Immature natural killer cell (primary cell): Measurements from ENCODE around the gene CGREF1. TPM values are rescaled to one million over a fixed set of nuclear protein-coding genes. Genes with fewer than 3 reads are reported as not detected.
"Not testable (repeated sequence)": the region's sequence is repeated elsewhere in the genome, so short reads cannot be mapped to it uniquely, and the experiment has no call there.

Experiments
- DNase-seq, 3 donors: peaks; one replicate each; pipeline ENCODE4 v3.0.0; 2022; ENCODE audit warnings: mixed read lengths in 1 of 3
- H3K27ac Mint-ChIP-seq, 6 donors: one replicate each; pipeline ENCODE4 v1.8.0; 2020; ENCODE audit warnings: mixed read lengths in 6 of 6, mild to moderate bottlenecking in 5 of 6, inconsistent platforms in 4 of 6, moderate library complexity in 3 of 6
- H3K27me3 Mint-ChIP-seq, 3 donors: one replicate each; pipeline ENCODE4 v1.8.0; 2020 to 2021; ENCODE audit warnings: low read depth in 3 of 3, mild to moderate bottlenecking in 3 of 3, mixed read lengths in 3 of 3, moderate library complexity in 3 of 3, inconsistent platforms in 1 of 3
- H3K36me3 Mint-ChIP-seq, 3 donors: one replicate each; pipeline ENCODE4 v1.8.0; 2020; ENCODE audit warnings: mixed read lengths in 3 of 3, inconsistent platforms in 2 of 3, mild to moderate bottlenecking in 2 of 3
- H3K4me1 Mint-ChIP-seq, 2 donors: one replicate each; pipeline ENCODE4 v1.8.0; 2020; ENCODE audit warnings: inconsistent platforms in 2 of 2, mild to moderate bottlenecking in 2 of 2, mixed read lengths in 2 of 2, moderate library complexity in 1 of 2
- H3K4me3 Mint-ChIP-seq, 5 donors: one replicate each; pipeline ENCODE4 v1.8.0; 2020; ENCODE audit warnings: mild to moderate bottlenecking in 5 of 5, mixed read lengths in 5 of 5, inconsistent platforms in 3 of 5, moderate library complexity in 3 of 5
- H3K9me3 Mint-ChIP-seq, 6 donors: one replicate each; pipeline ENCODE4 v1.8.0; 2020; ENCODE audit warnings: mild to moderate bottlenecking in 6 of 6, mixed read lengths in 6 of 6, inconsistent platforms in 4 of 6, moderate library complexity in 3 of 6
- polyA plus RNA-seq, 3 donors: library from polyadenylated mRNA; unstranded; fragments of 300-500 nt; fragmentation: Illumina TruSeq; gene quantifications; one replicate each; pipeline ENCODE4 v1.2.3, GENCODE V29; 2021

The CGREF1 gene
- polyA plus RNA-seq, 3 donors from 2014 or later = not detected

GRCh38 chr2:27115519-27115918 lies 3.4 kb downstream of the CGREF1 start:
- Mint-ChIP-seq H3K27me3 (peaks cover 4 to 16% (median 8%) of the 10 kb centered on the region in 3 donors), H3K27ac (no peak overlapping the region), H3K36me3 (peaks cover 0 to 3% (median 0%) of the 10 kb centered on the region in 3 donors), H3K4me3 (no peak overlapping the region), H3K4me1 (peaks cover 5% of the 10 kb centered on the region in 2 donors), H3K9me3 (no peaks in the 10 kb centered on the region)
- no peak for DNase-seq

DNA sequence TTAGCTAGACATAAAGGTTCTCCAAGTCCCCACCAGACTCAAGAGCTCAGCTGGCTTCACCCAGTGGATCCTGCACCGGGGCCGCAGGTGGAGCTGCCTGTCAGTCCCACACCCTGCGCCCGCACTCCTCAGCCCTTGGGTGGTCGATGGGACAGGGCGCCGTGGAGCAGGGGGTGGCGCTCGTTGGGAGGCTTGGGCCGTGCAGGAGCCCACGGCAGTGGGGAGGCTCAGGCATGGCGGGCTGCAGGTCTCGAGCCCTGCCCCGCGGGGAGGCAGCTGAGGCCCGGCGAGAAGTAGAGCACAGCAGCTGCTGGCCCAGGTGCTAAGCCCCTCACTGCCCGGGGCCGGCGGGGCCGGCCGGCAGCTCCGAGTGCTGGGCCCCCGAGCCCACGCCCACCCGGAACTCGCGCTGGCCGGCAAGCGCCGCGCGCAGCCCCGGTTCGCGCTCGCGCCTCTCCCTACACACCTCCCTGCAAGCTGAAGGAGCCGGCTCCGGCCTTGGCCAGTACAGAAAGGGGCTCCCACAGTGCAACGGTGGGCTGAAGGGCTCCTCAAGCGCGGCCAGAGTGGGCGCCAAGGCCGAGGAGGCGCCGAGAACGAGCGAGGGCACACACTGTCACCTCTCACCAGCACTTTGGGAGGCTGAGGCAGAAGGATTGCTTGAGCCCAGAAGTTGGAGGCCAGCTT lies 7.4 kb downstream of the CGREF1 start:
- H3K4me1 Mint-ChIP-seq, H3K27ac Mint-ChIP-seq, DNase-seq, H3K4me3 Mint-ChIP-seq, H3K9me3 Mint-ChIP-seq, H3K36me3 Mint-ChIP-seq, H3K27me3 Mint-ChIP-seq: not testable (repeated sequence)

- H3K27me3 Mint-ChIP-seq, H3K9me3 Mint-ChIP-seq, DNase-seq, H3K36me3 Mint-ChIP-seq, H3K27ac Mint-ChIP-seq, H3K4me1 Mint-ChIP-seq, H3K4me3 Mint-ChIP-seq: not testable (repeated sequence)
These were observed 8.2 kb downstream of the CGREF1 start for GRCh38 chr2:27110603-27111352.

GRCh38 chr2:27109083-27109482 lies 9.8 kb downstream of the CGREF1 start:
- Mint-ChIP-seq H3K9me3 (no peaks in the 10 kb centered on the region), H3K4me1 (no peaks in the 10 kb centered on the region), H3K4me3 (no peak overlapping the region), H3K27ac (no peak overlapping the region), H3K27me3 (peaks cover 0 to 9% (median 2%) of the 10 kb centered on the region in 3 donors), H3K36me3 (no peaks in the 10 kb centered on the region)
- no peak for DNase-seq

DNA sequence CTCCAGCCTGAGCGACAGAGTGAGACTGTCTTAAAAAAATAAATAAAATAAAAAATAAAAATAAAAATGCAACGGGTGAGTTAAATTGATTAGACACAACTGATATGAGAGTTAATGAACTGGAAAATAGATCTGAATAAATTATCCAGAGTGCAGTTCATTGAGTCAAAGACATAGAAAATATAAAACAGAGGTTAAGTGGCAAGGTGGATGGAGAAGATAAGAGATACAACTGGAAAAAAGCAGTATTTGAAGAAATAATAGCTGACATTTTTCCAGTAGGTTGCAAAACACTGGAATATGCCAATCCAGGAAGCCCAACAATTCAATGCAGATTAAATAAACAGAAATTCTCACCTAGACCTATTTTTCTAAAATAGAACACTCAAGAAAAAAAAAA lies 10.7 kb downstream of the CGREF1 start:
- Mint-ChIP-seq H3K4me1 (no peaks in the 10 kb centered on the region), H3K4me3 (no peak overlapping the region), H3K36me3 (no peaks in the 10 kb centered on the region), H3K9me3 (no peaks in the 10 kb centered on the region), H3K27ac (no peak overlapping the region), H3K27me3 (peaks cover 2 to 9% (median 2%) of the 10 kb centered on the region in 3 donors)
- no peak for DNase-seq

DNA sequence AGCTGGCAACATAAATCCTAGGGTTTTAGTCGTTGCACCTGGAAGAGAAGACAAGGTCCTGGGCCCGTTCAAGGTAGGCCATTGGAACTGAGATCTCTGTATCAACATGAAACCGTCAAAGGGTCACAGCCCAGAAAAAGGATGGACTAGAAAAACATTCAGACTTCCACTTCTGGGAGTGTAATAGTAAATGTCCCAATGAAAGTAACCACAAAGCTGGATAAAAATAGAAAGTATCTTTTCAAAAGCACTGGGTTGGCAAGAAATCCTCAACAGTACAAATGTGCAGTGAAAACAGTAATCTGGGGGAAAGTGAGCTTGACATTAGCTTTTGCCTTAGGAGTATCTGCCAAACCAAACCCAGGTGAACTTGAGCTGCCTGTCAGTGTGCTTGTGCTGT lies 12.9 kb downstream of the CGREF1 start:
- Mint-ChIP-seq H3K4me1 (no peaks in the 10 kb centered on the region), H3K9me3 (no peaks in the 10 kb centered on the region), H3K27ac (no peak overlapping the region), H3K4me3 (no peak overlapping the region), H3K36me3 (no peaks in the 10 kb centered on the region), H3K27me3 (peaks cover 4 to 6% (median 6%) of the 10 kb centered on the region in 3 donors)
- DNase-seq = no peak

DNA sequence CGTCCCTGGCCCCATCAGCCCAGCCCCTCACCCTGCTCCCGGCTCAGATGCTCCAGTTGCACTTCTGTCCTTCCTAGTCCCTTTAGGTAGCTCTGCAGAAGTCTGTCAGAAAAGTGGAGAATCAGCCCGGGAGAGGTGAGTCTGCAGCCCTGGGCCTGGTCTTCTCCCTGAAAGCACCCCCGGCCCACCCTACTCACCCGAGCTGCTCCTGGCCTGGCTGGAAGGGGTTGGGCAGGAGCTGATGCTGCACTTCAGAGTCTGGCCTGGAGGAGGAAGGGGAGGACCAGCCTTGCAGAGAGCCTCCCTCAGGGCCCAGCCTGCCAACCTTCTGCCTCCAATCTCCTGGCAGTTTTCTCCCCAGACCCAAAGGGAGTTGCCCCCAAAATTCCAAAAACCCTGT lies 16.6 kb downstream of the CGREF1 start:
- H3K9me3 Mint-ChIP-seq = no peaks in the 10 kb centered on the region
- H3K36me3 Mint-ChIP-seq = no peaks in the 10 kb centered on the region
- H3K27ac Mint-ChIP-seq = no peak overlapping the region
- no peak overlapping the region for H3K4me3 Mint-ChIP-seq
- no peak for DNase-seq
- peaks cover 0 to 6% (median 4%) of the 10 kb centered on the region in 3 donors for H3K27me3 Mint-ChIP-seq
- no peaks in the 10 kb centered on the region for H3K4me1 Mint-ChIP-seq

GRCh38 chr2:27100036-27100435 lies 18.9 kb downstream of the CGREF1 start:
- no peak overlapping the region for H3K4me3 Mint-ChIP-seq
- no peaks in the 10 kb centered on the region for H3K9me3 Mint-ChIP-seq
- H3K36me3 Mint-ChIP-seq = no peaks in the 10 kb centered on the region
- no peak overlapping the region for H3K27ac Mint-ChIP-seq
- peaks cover 7 to 15% of the 10 kb centered on the region in 2 donors for H3K4me1 Mint-ChIP-seq
- DNase-seq = no peak
- H3K27me3 Mint-ChIP-seq = peaks cover 0 to 4% (median 4%) of the 10 kb centered on the region in 3 donors

DNA sequence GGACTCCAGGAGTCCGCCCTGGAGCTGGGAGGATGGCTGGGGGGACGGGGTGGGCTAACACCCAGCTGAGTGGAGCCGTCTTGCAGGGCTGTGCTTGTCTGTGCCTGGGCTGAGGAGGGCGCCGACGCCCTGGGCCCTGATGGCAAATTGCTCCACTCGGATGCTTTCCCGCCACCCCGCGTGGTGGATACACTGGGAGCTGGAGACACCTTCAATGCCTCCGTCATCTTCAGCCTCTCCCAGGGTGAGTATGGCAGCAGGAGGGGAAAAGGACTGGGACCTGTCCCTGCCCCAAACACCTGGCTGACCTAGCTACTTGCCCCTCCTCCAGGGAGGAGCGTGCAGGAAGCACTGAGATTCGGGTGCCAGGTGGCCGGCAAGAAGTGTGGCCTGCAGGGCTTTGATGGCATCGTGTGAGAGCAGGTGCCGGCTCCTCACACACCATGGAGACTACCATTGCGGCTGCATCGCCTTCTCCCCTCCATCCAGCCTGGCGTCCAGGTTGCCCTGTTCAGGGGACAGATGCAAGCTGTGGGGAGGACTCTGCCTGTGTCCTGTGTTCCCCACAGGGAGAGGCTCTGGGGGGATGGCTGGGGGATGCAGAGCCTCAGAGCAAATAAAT lies 19.5 kb downstream of the CGREF1 start:
- peaks cover 7 to 15% of the 10 kb centered on the region in 2 donors for H3K4me1 Mint-ChIP-seq

GRCh38 chr2:27097341-27097740 lies 21.6 kb downstream of the CGREF1 start:
- no peak overlapping the region for H3K27ac Mint-ChIP-seq
- peaks cover 7 to 15% of the 10 kb centered on the region in 2 donors for H3K4me1 Mint-ChIP-seq
- peaks cover 0 to 2% (median 2%) of the 10 kb centered on the region in 3 donors for H3K27me3 Mint-ChIP-seq
- H3K4me3 Mint-ChIP-seq = no peak overlapping the region
- H3K36me3 Mint-ChIP-seq = no peaks in the 10 kb centered on the region
- H3K9me3 Mint-ChIP-seq = no peaks in the 10 kb centered on the region
- DNase-seq = no peak

More for the DNA sequence above, 19.5 kb downstream of the CGREF1 start:
- Mint-ChIP-seq H3K36me3 (no peaks in the 10 kb centered on the region), H3K9me3 (no peaks in the 10 kb centered on the region), H3K27ac (no peak overlapping the region), H3K27me3 (peaks cover 0 to 4% (median 4%) of the 10 kb centered on the region in 3 donors), H3K4me3 (no peak overlapping the region)
- no peak for DNase-seq

- no peaks in the 10 kb centered on the region for H3K9me3 Mint-ChIP-seq
- no peaks in the 10 kb centered on the region for H3K36me3 Mint-ChIP-seq
- peak overlapping the region in 1 of 6 donors; percentile 36 for H3K27ac Mint-ChIP-seq
- H3K27me3 Mint-ChIP-seq = peaks cover 0 to 2% (median 0%) of the 10 kb centered on the region in 3 donors
- no peak overlapping the region for H3K4me3 Mint-ChIP-seq
- DNase-seq = no peak
- H3K4me1 Mint-ChIP-seq = peaks cover 7 to 15% of the 10 kb centered on the region in 2 donors
These were observed 22.1 kb downstream of the CGREF1 start for GRCh38 chr2:27096748-27097297.

- Mint-ChIP-seq H3K36me3 (no peaks in the 10 kb centered on the region), H3K27ac (peak overlapping the region in 1 of 6 donors; percentile 40), H3K9me3 (no peaks in the 10 kb centered on the region), H3K27me3 (no peaks in the 10 kb centered on the region), H3K4me3 (peak overlapping the region; percentile 28 to 58 (median 54)), H3K4me1 (peaks cover 7 to 15% of the 10 kb centered on the region in 2 donors)
- peak in 2 of 3 donors; percentile 25 to 31 for DNase-seq
These were observed 22.9 kb downstream of the CGREF1 start for GRCh38 chr2:27095745-27096651.

- no peak for DNase-seq
- Mint-ChIP-seq H3K36me3 (no peaks in the 10 kb centered on the region), H3K27me3 (no peaks in the 10 kb centered on the region), H3K27ac (peak overlapping the region in 1 of 6 donors; percentile 40), H3K4me3 (peak overlapping the region in 2 of 5 donors; percentile 28 to 48), H3K4me1 (peaks cover 7 to 15% of the 10 kb centered on the region in 2 donors), H3K9me3 (no peaks in the 10 kb centered on the region)
These were observed 23.5 kb downstream of the CGREF1 start for GRCh38 chr2:27095427-27095744.
